AG04449 (cell line): Measurements from ENCODE around the gene CD81.

ENCODE experiments used
- CTCF ChIA-PET: fragments of 350-600 bp; formaldehyde crosslinking; extraction: SDS; loops from one replicate; lab custom pipeline; 2021; ENCODE audit warnings: antibody characterized with exemption; lab: Yijun Ruan, JAX
- POLR2A ChIA-PET: fragments of 400-600, 350-600 bp; formaldehyde crosslinking; extraction: SDS; loops from one replicate; lab custom pipeline; 2020; ENCODE audit warnings: antibody characterized with exemption, inconsistent platforms; lab: Yijun Ruan, JAX
- DNase-seq: peaks from one replicate; pipeline ENCODE4 v3.0.0-alpha.2; 2010; ENCODE audit warnings: low read depth, low spot score
- H3K4me3 ChIP-seq: 2 replicates; pipeline ENCODE4 v1.5.1; 2011; ENCODE audit warnings: low read depth, mild to moderate bottlenecking, control low read depth, low read length
- CTCF ChIP-seq: IDR thresholded peaks from one replicate; pipeline ENCODE4 v1.5.1; 2011; ENCODE audit warnings: mild to moderate bottlenecking, moderate library complexity, low read length, control low read depth, inconsistent platforms; ENCODE audit not compliant: insufficient read depth; ENCODE audit errors: missing control alignments

Gene CD81

GRCh38 chr11:2406878-2407410, 29.8 kb downstream of the CD81 start:
- POLR2A ChIA-PET = no interaction called here
- no peak overlapping the region for H3K4me3 ChIP-seq
- TF ChIP-seq CTCF = no peak
- CTCF ChIA-PET = interaction anchor here (4.5 to 9.0 kb wide), 2 partner anchors 12 kb away, joined by 48 to 70 read pairs; no protein-coding TSS in a partner anchor
- DNase-seq = no peak

- no peak for DNase-seq
Measured at GRCh38 chr11:2408671-2409070, 31.6 kb downstream of the CD81 start.

GRCh38 chr11:2409126-2409525, 32.0 kb downstream of the CD81 start:
- H3K4me3 ChIP-seq = no peak overlapping the region
- no peak for TF ChIP-seq CTCF
- ChIA-PET POLR2A (no interaction called here), CTCF (interaction anchor here (0.7 to 4.5 kb wide), 7 partner anchors 8 to 215 kb away, joined by 3 to 48 read pairs (median 7); partner anchors contain the start of gene TSSC4)
- no peak for DNase-seq

More at GRCh38 chr11:2408671-2409070, 31.6 kb downstream of the CD81 start:
- no peak overlapping the region for H3K4me3 ChIP-seq
- ChIA-PET POLR2A (interaction anchor here (0.8 kb wide), 1 partner anchor 32 kb away, joined by 4 read pairs; the partner anchor contains the start of gene CD81), CTCF (interaction anchor here (1.0 to 4.5 kb wide), 5 partner anchors 11 to 210 kb away, joined by 3 to 48 read pairs (median 3); no protein-coding TSS in a partner anchor)
- TF ChIP-seq CTCF = no peak

- no peak for DNase-seq
- H3K4me3 ChIP-seq = no peak overlapping the region
- POLR2A ChIA-PET = no interaction called here
- CTCF ChIA-PET = interaction anchor here (0.7 to 4.5 kb wide), 7 partner anchors 9 to 216 kb away, joined by 3 to 48 read pairs (median 7); partner anchors contain the start of gene TSSC4
- TF ChIP-seq CTCF = no peak
Measured at GRCh38 chr11:2409611-2410468, 32.7 kb downstream of the CD81 start.

GRCh38 chr11:2410616-2411015, 33.5 kb downstream of the CD81 start:
- ChIA-PET POLR2A (no interaction called here), CTCF (interaction anchor here (1.3 to 4.5 kb wide), 3 partner anchors 9 to 216 kb away, joined by 4 to 48 read pairs (median 13); no protein-coding TSS in a partner anchor)
- no peak for TF ChIP-seq CTCF
- no peak for DNase-seq
- H3K4me3 ChIP-seq = no peak overlapping the region
